GM19452 (cell line): ENCODE measurements around the gene GRIA2.
"Not testable (repeated sequence)": the region's sequence is repeated elsewhere in the genome, so short reads cannot be mapped to it uniquely, and the experiment has no call there.

Experiments used
- ATAC-seq: cut with Tn5 transposase; IDR thresholded peaks from one replicate; pipeline ENCODE4 v1.9.1; 2021; ENCODE audit not compliant: unreplicated experiment

GRIA2 gene

GRCh38 chr4:157220371-157220881 lies at the start of gene GRIA2:
Gene GRIA2, plus strand, starts transcription at chr4:157220728. Its CDS starts 315 bp downstream, at chr4:157221043.
- ATAC-seq: no peak

DNA sequence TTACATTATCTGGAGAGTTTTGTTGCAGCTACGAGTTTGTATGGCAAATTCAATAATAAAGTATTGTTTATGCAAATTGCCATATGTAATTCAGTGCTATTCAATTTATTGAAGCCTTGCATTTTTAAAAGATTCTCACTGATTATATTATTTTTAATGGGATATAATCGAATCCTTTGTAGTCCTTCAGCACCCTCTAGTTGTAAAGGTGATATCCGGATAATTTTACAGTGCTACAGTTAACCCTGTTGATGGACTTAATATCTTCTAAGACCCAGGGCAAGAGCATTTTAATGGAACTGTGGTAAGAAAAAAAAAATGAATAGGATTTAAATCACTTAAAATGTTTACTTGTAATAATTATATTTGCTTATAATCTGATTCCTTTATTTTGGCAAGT lies 48.5 kb upstream of the GRIA2 start:
- ATAC-seq: no peak

DNA sequence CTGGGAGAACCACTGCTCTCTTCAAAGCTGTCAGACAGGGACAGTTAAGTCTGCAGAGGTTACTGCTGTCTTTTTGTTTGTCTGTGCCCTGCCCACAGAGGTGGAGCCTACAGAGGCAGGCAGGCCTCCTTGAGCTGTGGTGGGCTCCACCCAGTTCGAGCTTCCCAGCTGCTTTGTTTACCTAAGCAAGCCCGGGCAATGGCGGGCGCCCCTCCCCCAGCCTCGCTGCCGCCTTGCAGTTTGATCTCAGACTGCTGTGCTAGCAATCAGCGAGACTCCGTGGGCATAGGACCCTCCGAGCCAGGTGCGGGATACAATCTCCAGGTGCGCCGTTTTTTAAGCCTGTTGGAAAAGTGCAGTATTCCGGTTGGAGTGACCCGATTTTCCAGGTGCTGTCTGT lies 40.3 kb upstream of the GRIA2 start:
- ATAC-seq: not testable (repeated sequence)

DNA sequence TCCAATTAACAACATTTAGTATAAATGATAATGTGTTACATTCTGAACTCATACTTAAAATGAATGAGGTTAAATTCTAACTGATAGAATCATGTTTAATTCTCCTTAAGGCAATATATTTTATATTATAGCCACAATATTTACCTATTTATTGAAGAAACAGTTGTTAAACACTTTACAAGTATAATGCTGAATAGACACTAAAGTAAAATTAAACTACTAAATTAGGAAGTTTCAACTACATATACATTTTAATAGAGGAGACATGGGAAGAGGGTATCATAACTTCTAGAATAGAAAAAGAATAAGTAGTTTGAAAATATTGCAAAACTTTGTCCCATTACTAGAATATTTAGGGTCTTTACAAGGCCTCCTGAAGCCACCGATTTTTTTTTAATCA lies 36.2 kb upstream of the GRIA2 start:
- ATAC-seq: no peak

GRCh38 chr4:157185363-157185762 lies 35.2 kb upstream of the GRIA2 start:
- ATAC-seq: no peak

DNA sequence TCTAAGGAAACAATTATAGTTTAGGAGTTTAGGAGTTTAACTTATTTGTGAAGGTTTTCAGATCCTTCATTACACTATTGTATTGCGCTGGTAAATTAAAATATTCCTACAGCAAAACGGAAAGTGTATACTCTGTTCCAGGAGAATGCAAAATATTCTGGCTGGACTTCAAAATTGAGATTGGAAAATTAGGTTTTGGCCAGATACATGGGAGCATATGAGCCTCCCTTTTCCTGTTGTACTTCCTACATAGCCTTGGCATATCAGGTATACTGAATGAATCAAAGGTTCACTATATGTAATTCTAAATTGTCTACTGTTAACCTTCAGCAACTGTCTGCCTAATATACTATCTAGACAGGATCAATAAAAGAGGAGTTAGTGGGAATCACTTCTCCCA lies 25.2 kb upstream of the GRIA2 start:
- ATAC-seq: no peak

- no peak for ATAC-seq
These were observed 24.5 kb upstream of the GRIA2 start for GRCh38 chr4:157196046-157196445.

- ATAC-seq: no peak
These were observed 15.8 kb upstream of the GRIA2 start for GRCh38 chr4:157204634-157205244.

DNA sequence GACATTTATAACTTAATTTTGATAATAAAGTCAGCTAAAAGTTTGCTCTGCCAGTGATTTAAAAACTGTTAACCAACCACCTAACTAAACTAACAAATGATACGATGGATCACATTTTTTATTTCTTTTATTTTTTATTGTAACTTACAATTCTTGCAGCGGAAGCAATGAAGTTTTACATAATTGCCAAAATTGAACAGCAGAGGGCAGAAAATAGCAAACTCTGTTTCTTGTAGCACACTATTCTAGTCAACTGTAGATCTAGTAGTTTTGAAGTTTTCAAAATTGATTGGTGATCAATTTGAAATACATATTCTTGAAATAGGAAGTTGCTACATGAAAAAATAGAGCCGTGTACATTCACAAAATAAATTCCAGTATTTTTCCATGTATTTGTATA lies 2.8 kb upstream of the GRIA2 start:
- ATAC-seq: no peak

DNA sequence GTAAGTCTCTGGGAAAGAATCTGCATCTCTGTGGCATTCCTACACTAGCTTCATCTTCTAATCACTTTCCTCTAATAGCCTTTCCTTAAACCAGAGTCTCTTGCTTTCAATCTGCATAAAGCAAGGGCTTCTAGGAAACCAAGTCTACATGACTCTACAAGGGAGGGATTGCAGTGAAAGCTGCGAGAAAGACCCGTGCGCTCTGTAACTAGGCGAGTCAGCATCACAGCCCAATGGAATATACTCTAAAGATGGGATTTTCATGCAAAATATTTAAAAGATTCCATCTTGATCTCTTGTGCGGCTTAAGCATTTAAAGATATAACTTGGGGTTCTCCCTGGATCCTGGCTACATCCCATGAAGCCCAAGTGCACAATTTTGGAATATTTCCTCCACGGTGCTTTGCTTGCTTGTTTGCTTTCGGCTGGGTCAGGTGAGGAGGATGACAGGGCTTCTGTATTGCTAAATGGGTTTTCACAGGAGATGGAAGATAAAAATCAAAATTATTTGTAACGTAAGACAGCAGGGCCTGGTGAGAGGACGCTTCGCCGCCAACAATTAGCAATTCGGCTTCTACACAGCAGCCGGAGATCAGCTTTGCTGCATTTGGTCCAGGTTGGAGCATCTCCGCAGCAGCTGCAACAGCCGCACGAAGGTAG lies 687 bp upstream of the GRIA2 start:
- ATAC-seq: no peak

GRCh38 chr4:157221426-157221894 lies 932 bp downstream of the GRIA2 start:
- ATAC-seq: no peak

GRCh38 chr4:157221895-157222770 lies 1.6 kb downstream of the GRIA2 start:
- no peak for ATAC-seq

DNA sequence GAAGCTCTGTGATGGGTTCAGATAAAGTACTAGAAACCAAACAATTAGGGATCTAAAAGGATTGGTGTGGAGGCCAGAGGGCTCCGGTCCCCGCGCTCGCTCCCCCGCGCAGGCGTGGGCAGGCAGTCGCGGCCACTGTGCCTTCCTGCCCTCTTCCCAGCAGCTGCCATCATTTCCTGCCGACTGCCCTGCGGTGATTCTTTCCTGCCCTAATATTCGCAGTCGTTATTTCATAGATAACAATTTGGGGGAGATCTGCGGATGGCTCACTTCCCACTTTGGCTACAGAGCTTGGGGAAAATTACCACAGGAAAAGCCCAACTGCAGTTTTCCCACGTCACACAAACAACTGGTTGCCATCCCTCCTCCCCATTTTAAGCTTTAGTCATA lies 2.2 kb downstream of the GRIA2 start:
- no peak for ATAC-seq

GRCh38 chr4:157223456-157223855 lies 2.9 kb downstream of the GRIA2 start:
- no peak for ATAC-seq

DNA sequence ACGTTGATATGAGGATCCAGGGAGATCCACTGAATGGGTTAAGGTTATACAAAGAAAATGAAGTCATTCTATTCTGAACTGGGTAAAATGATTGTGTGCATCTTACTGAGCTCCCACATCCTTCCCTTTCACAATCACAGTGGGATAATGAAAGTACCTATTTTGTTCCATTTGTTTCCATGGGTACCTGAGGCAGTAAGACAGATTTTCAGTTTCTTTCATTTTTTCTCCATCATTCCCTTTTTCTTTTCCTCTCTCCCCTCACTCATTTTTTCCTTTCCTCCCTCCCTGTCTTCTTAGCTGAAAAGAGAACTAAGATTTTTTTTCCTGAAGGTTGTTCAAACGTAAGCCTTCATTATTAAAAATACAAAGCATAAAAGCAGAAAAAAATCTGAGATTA lies 4.6 kb downstream of the GRIA2 start:
- ATAC-seq: no peak

GRCh38 chr4:157226035-157226434 lies 5.5 kb downstream of the GRIA2 start:
- ATAC-seq: no peak

- ATAC-seq: no peak
These were observed 6.1 kb downstream of the GRIA2 start for GRCh38 chr4:157226601-157227000.

DNA sequence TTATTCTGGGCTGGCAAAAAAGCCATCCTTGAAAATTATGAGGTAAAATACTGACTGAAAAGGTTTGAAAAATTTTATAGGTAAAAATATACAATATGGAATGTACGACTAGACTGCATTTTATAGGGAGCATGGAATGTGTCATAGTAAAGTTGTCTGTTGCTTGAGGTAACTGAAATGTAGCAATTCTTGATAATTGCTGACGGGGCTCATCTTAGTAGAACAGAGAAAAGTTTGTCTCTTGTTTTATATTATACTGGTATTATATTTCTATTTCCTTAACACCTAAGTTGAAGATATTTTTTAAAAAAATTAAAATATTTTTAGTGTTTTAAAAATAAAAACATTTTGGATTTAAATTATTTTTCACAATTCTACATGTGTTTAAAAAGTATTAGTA lies 11.0 kb downstream of the GRIA2 start:
- ATAC-seq: no peak

DNA sequence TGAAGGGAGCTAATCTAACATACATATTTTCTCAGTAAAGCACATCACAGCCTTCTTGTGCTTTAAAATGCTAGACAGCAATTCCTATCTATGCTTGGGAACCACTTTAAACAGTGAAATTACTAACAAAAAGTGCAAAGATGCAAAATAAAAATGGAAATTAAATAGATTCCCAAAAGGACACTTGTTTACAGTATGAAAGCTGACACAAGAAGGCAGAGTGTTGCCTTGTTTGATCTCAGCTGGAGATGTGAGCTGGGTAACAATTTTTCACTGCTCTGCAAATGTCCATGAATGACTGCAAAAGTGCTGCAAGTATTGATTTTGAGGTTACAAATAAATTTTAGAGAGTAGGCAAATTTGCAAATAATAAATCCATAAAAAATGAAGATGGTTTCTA lies 22.3 kb downstream of the GRIA2 start:
- ATAC-seq: no peak

GRCh38 chr4:157244348-157244747 lies 23.8 kb downstream of the GRIA2 start:
- ATAC-seq: no peak

DNA sequence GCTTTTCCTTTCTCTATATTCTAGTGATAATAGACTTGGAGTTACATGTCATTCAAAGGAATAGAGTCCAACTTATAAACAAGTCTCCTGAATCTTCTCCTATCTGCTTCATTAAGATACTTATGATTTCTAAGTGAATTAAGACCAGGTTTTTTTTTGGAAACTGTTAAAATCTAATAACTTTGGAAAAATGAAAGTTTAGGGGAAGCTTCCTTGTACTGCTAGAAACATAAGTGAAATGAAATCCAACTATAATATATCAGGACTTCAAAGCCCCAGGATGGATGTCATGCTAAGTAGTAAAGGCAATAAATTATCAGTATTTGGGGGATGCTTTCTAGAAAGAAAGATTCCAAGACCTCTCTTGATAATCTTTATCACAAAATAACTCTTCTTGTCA lies 24.8 kb downstream of the GRIA2 start:
- no peak for ATAC-seq

- no peak for ATAC-seq
These were observed 26.4 kb downstream of the GRIA2 start for GRCh38 chr4:157246964-157247363.
